H1 (cell line): ENCODE measurements around the gene NR0B2.

Source experiments
- BACH1 ChIP-seq: IDR thresholded peaks from 2 replicates; pipeline ENCODE4 v1.6.1; 2012; ENCODE audit warnings: low read length, improper control_type of control experiment
- BCL11A ChIP-seq, 2 experiments: IDR thresholded peaks; one replicate each; pipeline ENCODE4 v1.6.1; 2011; ENCODE audit warnings: low read depth in 2 of 2, low read length in 2 of 2, mild to moderate bottlenecking in 2 of 2
- BRCA1 ChIP-seq: IDR thresholded peaks from 2 replicates; pipeline ENCODE4 v1.6.1; 2012; ENCODE audit warnings: low read depth, low read length, improper control_type of control experiment
- CBX5 ChIP-seq: fragments of 300-800, 300-1000 bp; sonication (generic); IDR thresholded peaks from 2 replicates; pipeline ENCODE4 v1.7.1; 2016; ENCODE audit warnings: antibody characterized with exemption, low read length, low read depth
- CHD2 ChIP-seq: IDR thresholded peaks from 2 replicates; pipeline ENCODE4 v1.6.1; 2012; ENCODE audit warnings: low read length, improper control_type of control experiment
- CTCF ChIP-seq, 3 experiments: IDR thresholded peaks; 1 replicate in 2 of 3; 2 replicates in 1 of 3; pipeline versions ENCODE4 v1.5.1 to v1.6.1; 2011; ENCODE audit warnings: low read length in 3 of 3, mild to moderate bottlenecking in 3 of 3, inconsistent platforms in 2 of 3, low read depth in 1 of 3, moderate library complexity in 1 of 3; ENCODE audit not compliant: insufficient read depth in 1 of 3; ENCODE audit errors: control extremely low read depth in 1 of 3
- MAX ChIP-seq: IDR thresholded peaks from 2 replicates; pipeline ENCODE4 v1.6.1; 2012; ENCODE audit warnings: inconsistent platforms
- RBBP5 ChIP-seq: IDR thresholded peaks from 2 replicates; pipeline ENCODE4 v1.7.1; 2012; ENCODE audit warnings: low read depth, mild to moderate bottlenecking, inconsistent platforms, low read length, moderate library complexity, borderline replicate concordance
- RFX5 ChIP-seq: IDR thresholded peaks from 2 replicates; pipeline ENCODE4 v1.6.1; 2011; ENCODE audit warnings: low read depth, low read length, improper control_type of control experiment, borderline replicate concordance
- SAP30 ChIP-seq: fragments of 300-600 bp; sonication (generic); IDR thresholded peaks from 2 replicates; pipeline ENCODE4 v1.7.1; 2012; ENCODE audit warnings: low read length, moderate library complexity, mild to moderate bottlenecking, inconsistent platforms; ENCODE audit not compliant: insufficient read depth, insufficient replicate concordance

- TF ChIP-seq MAX (no peak), SAP30 (no peak), CTCF (IDR thresholded peaks at IDR 0.05; ENCODE audit: control extremely low read depth in 1 of 3, insufficient read depth in 1 of 3, low read depth in 1 of 3, low read length in 3 of 3) (peak; percentile 15 to 34 (median 26); a peak in 2 of 4 replicates), BCL11A (IDR thresholded peaks at IDR 0.05; ENCODE audit: low read depth in 2 of 2, low read length in 2 of 2) (no peak), BRCA1 (peak; percentile 81), CBX5 (no peak), RFX5 (peak; percentile 14; the same call in 1 of the 2 replicates), RBBP5 (peak; percentile 22; the same call in 1 of the 2 replicates), BACH1 (0 out of 2 replicates have a peak, but pooled peaks have one; percentile 15), CHD2 (peak; percentile 96)
Observed at GRCh38 chr1:26959722-26960624, 46.2 kb upstream of the NR0B2 start, which contains the start of gene KDF1.
